ENCODE measurements around the gene TCIRG1.

The TCIRG1 gene

GRCh38 chr11:68053981-68054812 is 15.4 kb downstream of the TCIRG1 start:
- Histone ChIP-seq H4K20me1 (peaks cover 9 to 61% (median 49%) of the 10 kb centered on the region in 11 experiments; a peak in 21 of 22 replicates), H3K4me3 (no peak overlapping the region), H3K27me3 (no peaks in the 10 kb centered on the region), H3K27ac (no peak overlapping the region), H3K9ac (no peak overlapping the region; a peak in 1 of 22 replicates), H3K4me1 (peaks cover 11 to 28% (median 17%) of the 10 kb centered on the region in 10 experiments; a peak in 18 of 20 replicates), H3K36me3 (peaks cover 56 to 77% (median 66%) of the 10 kb centered on the region in 11 experiments), H3K9me3 (replicated peaks in 1 of 11) (no peaks in the 10 kb centered on the region), H3K4me2 (peak overlapping the region in 2 of 11 experiments; percentile 38 to 43; a peak in 1 of 22 replicates)
- no peak for TF ChIP-seq Cebpa-rat (IDR thresholded peaks at IDR 0.05)

GRCh38 chr11:68056317-68057285 is 17.8 kb downstream of the TCIRG1 start:
- H3K27ac ChIP-seq = no peak overlapping the region
- no peak overlapping the region for H3K9ac ChIP-seq
- no peak overlapping the region for H3K4me2 ChIP-seq
- H3K4me1 ChIP-seq = peaks cover 1 to 30% (median 16%) of the 10 kb centered on the region in 10 experiments; a peak in 16 of 20 replicates
- peaks cover 9 to 37% (median 25%) of the 10 kb centered on the region in 11 experiments; a peak in 20 of 22 replicates for H4K20me1 ChIP-seq
- H3K4me3 ChIP-seq = no peak overlapping the region
- peaks cover 47 to 77% (median 63%) of the 10 kb centered on the region in 11 experiments for H3K36me3 ChIP-seq
- TF ChIP-seq Cebpa-rat (IDR thresholded peaks at IDR 0.05) = no peak
- H3K27me3 ChIP-seq = no peaks in the 10 kb centered on the region
- H3K9me3 ChIP-seq (replicated peaks in 1 of 11) = no peaks in the 10 kb centered on the region

- H3K36me3 ChIP-seq = peaks cover 47 to 77% (median 63%) of the 10 kb centered on the region in 11 experiments
- H3K9me3 ChIP-seq (replicated peaks in 1 of 11) = no peaks in the 10 kb centered on the region
- peaks cover 5 to 25% (median 13%) of the 10 kb centered on the region in 11 experiments; a peak in 19 of 22 replicates for H4K20me1 ChIP-seq
- no peaks in the 10 kb centered on the region for H3K27me3 ChIP-seq
- H3K9ac ChIP-seq = no peak overlapping the region
- peaks cover 0 to 25% (median 13%) of the 10 kb centered on the region in 10 experiments; a peak in 13 of 20 replicates for H3K4me1 ChIP-seq
- no peak overlapping the region for H3K4me3 ChIP-seq
- H3K27ac ChIP-seq = no peak overlapping the region
- H3K4me2 ChIP-seq = no peak overlapping the region
- TF ChIP-seq Cebpa-rat (IDR thresholded peaks at IDR 0.05) = no peak
Observed at GRCh38 chr11:68057807-68058206, 19.0 kb downstream of the TCIRG1 start.

GRCh38 chr11:68061508-68061907 is 22.7 kb downstream of the TCIRG1 start:
- TF ChIP-seq Cebpa-rat (IDR thresholded peaks at IDR 0.05) = no peak
- Histone ChIP-seq H3K9me3 (replicated peaks in 1 of 11) (no peaks in the 10 kb centered on the region), H3K9ac (no peak overlapping the region), H3K27ac (no peak overlapping the region), H3K4me3 (no peak overlapping the region), H3K36me3 (peaks cover 71 to 99% (median 81%) of the 10 kb centered on the region in 11 experiments), H3K27me3 (no peaks in the 10 kb centered on the region), H4K20me1 (peaks cover 0 to 9% (median 0%) of the 10 kb centered on the region in 11 experiments; a peak in 2 of 22 replicates), H3K4me1 (peaks cover 4 to 34% (median 14%) of the 10 kb centered on the region in 10 experiments; a peak in 16 of 20 replicates), H3K4me2 (no peak overlapping the region)

DNA sequence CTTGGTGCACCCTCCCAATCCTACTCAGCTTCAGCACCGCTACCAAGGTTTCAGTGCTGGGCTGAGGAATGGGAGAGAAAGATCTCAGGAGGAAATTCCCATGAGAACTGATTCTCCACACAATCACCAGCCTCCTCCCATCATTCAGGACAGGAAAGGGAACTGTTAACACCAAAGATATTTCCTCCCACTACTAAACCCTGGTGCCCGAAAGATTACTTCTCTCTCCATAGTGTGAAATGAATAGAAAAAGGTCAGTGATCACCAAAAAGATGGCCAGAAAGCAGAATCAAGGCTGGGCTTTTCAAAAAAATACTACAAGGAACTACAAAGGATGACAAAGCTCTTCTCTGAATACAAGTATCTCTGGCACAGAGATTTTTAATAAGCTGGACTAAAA is 26.1 kb downstream of the TCIRG1 start:
- Histone ChIP-seq H3K4me1 (peaks cover 4 to 36% (median 13%) of the 10 kb centered on the region in 10 experiments; a peak in 16 of 20 replicates), H3K4me3 (no peak overlapping the region), H3K9me3 (replicated peaks in 1 of 11) (no peaks in the 10 kb centered on the region), H3K9ac (no peak overlapping the region; a peak in 1 of 22 replicates), H3K4me2 (peak overlapping the region in 3 of 11 experiments; percentile 55 to 74 (median 60); a peak in 7 of 22 replicates), H3K36me3 (peaks cover 84 to 100% (median 98%) of the 10 kb centered on the region in 11 experiments), H3K27me3 (no peaks in the 10 kb centered on the region), H4K20me1 (peaks cover 0 to 16% (median 0%) of the 10 kb centered on the region in 11 experiments; a peak in 3 of 22 replicates), H3K27ac (peak overlapping the region in 2 of 11 experiments; percentile 13 to 48; a peak in 4 of 22 replicates)
- TF ChIP-seq Cebpa-rat (IDR thresholded peaks at IDR 0.05) = no peak

DNA sequence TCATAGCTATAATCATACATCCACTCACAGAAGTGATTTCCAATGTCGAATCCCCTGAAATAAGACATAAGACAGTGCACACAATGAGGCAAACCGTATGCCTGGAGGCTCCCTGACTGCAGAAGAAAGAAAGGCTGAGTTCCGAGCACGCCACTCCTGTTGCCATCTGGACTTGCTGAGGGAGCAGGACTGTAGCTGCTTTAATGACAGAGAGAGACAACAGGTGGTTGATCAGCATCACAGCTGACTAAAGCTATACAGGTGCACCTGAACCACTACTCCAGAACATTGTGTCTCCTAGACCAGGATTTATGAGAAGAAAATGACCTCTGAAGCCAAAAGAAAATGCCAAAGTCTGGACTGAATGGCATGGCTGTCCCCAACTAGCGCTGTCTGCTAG is 27.0 kb downstream of the TCIRG1 start:
- no peaks in the 10 kb centered on the region for H3K27me3 ChIP-seq
- peaks cover 0 to 36% (median 10%) of the 10 kb centered on the region in 10 experiments; a peak in 14 of 20 replicates for H3K4me1 ChIP-seq
- no peak overlapping the region for H3K27ac ChIP-seq
- TF ChIP-seq Cebpa-rat (IDR thresholded peaks at IDR 0.05) = no peak
- H3K4me2 ChIP-seq = peak overlapping the region in 3 of 11 experiments; percentile 55 to 74 (median 60); a peak in 6 of 22 replicates
- H3K9ac ChIP-seq = no peak overlapping the region; a peak in 1 of 22 replicates
- H3K36me3 ChIP-seq = peaks cover 86 to 100% (median 99%) of the 10 kb centered on the region in 11 experiments
- H3K9me3 ChIP-seq (replicated peaks in 1 of 11) = no peaks in the 10 kb centered on the region
- peaks cover 0 to 16% (median 0%) of the 10 kb centered on the region in 11 experiments; a peak in 3 of 22 replicates for H4K20me1 ChIP-seq
- no peak overlapping the region for H3K4me3 ChIP-seq

GRCh38 chr11:68066742-68067141 is 27.9 kb downstream of the TCIRG1 start:
- Histone ChIP-seq H3K4me2 (no peak overlapping the region), H3K9me3 (replicated peaks in 1 of 11) (no peaks in the 10 kb centered on the region), H4K20me1 (peaks cover 0 to 18% (median 4%) of the 10 kb centered on the region in 11 experiments; a peak in 6 of 22 replicates), H3K4me3 (no peak overlapping the region), H3K36me3 (peaks cover 85 to 100% (median 99%) of the 10 kb centered on the region in 11 experiments), H3K27ac (no peak overlapping the region), H3K27me3 (no peaks in the 10 kb centered on the region), H3K9ac (no peak overlapping the region), H3K4me1 (peaks cover 7 to 44% (median 17%) of the 10 kb centered on the region in 10 experiments; a peak in 19 of 20 replicates)
- TF ChIP-seq Cebpa-rat (IDR thresholded peaks at IDR 0.05) = no peak

DNA sequence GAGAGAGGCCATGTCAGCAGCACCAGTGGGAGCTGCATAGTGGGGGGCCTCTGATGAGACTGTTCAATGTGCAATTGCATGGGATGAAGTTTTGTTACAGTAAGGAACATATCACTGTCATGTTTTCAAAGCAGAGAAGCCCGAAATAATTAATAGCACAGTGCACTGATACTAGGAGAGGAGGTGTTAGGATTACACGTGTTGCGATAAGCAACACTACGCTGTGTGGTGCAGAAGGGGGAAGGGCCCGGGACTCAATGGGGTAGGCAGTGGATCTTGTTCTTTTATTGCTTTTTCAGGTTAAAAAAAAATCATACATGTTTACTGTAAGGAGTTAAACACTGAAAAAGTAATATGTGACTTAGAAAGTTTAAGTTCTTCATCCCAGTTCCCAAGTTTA is 29.2 kb downstream of the TCIRG1 start:
- Histone ChIP-seq H3K9ac (no peak overlapping the region), H4K20me1 (peaks cover 0 to 26% (median 4%) of the 10 kb centered on the region in 11 experiments; a peak in 6 of 22 replicates), H3K4me2 (no peak overlapping the region), H3K9me3 (replicated peaks in 1 of 11) (no peaks in the 10 kb centered on the region), H3K4me3 (no peak overlapping the region), H3K36me3 (peaks cover 85 to 99% (median 99%) of the 10 kb centered on the region in 11 experiments), H3K27me3 (no peaks in the 10 kb centered on the region), H3K27ac (no peak overlapping the region), H3K4me1 (peaks cover 9 to 46% (median 19%) of the 10 kb centered on the region in 10 experiments; a peak in 19 of 20 replicates)
- TF ChIP-seq Cebpa-rat (IDR thresholded peaks at IDR 0.05) = no peak
